HUES48 (cell line): ENCODE data around the gene CRYGN.

Experiments
- H3K27ac ChIP-seq: one replicate; pipeline ENCODE4 v1.7.0; 2013; ENCODE audit warnings: low read depth, low read length, inconsistent platforms
- H3K27me3 ChIP-seq: 2 replicates; pipeline ENCODE4 v1.6.1; 2013; ENCODE audit warnings: mild to moderate bottlenecking, low read length; ENCODE audit not compliant: control insufficient read depth, insufficient read depth
- H3K36me3 ChIP-seq: 2 replicates; pipeline ENCODE4 v1.6.1; 2013; ENCODE audit warnings: low read length; ENCODE audit not compliant: control insufficient read depth, insufficient read depth
- H3K4me1 ChIP-seq: 2 replicates; pipeline ENCODE4 v1.6.1; 2013; ENCODE audit warnings: mild to moderate bottlenecking, low read length; ENCODE audit not compliant: control insufficient read depth, insufficient read depth
- H3K4me3 ChIP-seq: 2 replicates; pipeline ENCODE4 v1.5.1; 2013; ENCODE audit warnings: mild to moderate bottlenecking, low read depth, low read length
- H3K9ac ChIP-seq: 2 replicates; pipeline ENCODE4 v1.6.1; 2013; ENCODE audit warnings: mild to moderate bottlenecking, low read depth, low read length, moderate library complexity
- H3K9me3 ChIP-seq: 2 replicates; pipeline ENCODE4 v1.6.1; 2013; ENCODE audit warnings: low read length; ENCODE audit not compliant: control insufficient read depth, insufficient read depth

The CRYGN gene

GRCh38 chr7:151437159-151437553 lies 2.8 kb downstream of the CRYGN start:
- peaks cover 18% of the 10 kb centered on the region for H3K4me1 ChIP-seq
- H3K9ac ChIP-seq: no peak overlapping the region
- no peak overlapping the region for H3K4me3 ChIP-seq
- H3K27ac ChIP-seq: no peak overlapping the region
- H3K36me3 ChIP-seq: no peaks in the 10 kb centered on the region
- peaks cover 9% of the 10 kb centered on the region for H3K27me3 ChIP-seq
- no peaks in the 10 kb centered on the region for H3K9me3 ChIP-seq

DNA sequence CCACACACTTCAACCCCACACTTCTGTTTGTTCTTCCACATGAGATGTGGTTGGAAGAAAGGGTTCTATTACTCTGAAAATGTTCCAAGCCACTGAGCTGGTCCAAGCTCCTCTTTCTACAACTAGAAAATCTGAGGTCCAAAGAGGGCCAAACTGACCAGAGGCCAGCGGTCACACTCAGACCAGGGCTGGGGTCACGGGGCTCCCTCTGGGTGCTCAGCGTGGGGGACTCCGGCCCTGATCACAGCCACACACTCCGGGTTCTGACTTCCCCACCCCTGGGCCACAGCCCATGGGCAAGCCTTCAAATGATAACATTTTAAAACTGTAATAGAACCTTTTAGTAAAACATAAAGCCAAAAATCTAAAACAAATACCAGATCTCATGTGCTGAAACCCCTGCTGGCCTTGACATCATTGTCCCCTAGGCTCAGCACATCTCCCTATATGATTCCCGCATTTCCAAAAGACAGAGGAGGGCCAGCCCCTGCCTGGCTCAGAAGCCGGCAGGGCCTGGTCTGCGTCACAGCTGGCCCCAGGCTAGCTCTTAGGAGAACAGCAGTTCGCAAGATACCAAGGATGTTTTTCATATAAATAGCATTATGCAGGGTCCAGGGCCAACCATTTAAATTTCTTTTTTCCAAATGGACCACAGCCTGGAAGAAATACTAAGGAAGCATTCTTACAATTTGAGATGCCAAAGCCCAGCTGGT lies 3.3 kb downstream of the CRYGN start:
- Histone ChIP-seq H3K36me3 (no peaks in the 10 kb centered on the region), H3K9me3 (no peaks in the 10 kb centered on the region), H3K4me1 (peaks cover 16% of the 10 kb centered on the region), H3K9ac (no peak overlapping the region), H3K4me3 (no peak overlapping the region), H3K27ac (no peak overlapping the region), H3K27me3 (peaks cover 9% of the 10 kb centered on the region)

DNA sequence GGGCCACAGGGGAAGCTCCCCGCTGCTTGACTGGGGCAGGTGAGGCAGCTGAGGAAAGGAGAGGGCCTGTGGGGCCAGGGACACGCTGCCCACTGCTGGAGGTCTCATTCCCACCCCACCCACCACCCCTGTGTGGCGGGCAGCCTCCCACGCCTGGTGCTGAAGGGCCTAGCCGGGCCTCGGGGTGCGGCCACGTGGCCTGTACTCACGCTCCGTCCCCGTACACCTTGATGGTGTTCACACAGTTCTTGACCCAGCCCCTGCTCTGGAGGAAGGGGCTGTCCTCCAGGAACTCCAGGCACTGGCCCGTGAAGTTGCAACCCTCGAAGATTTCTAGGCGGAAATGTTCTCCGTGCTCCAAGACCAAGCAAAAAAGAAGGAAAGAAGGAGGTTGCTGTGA lies 4.0 kb downstream of the CRYGN start:
- H3K27ac ChIP-seq: no peak overlapping the region
- H3K36me3 ChIP-seq: no peaks in the 10 kb centered on the region
- no peaks in the 10 kb centered on the region for H3K9me3 ChIP-seq
- no peak overlapping the region for H3K4me3 ChIP-seq
- peaks cover 9% of the 10 kb centered on the region for H3K27me3 ChIP-seq
- H3K9ac ChIP-seq: no peak overlapping the region
- H3K4me1 ChIP-seq: peaks cover 9% of the 10 kb centered on the region; the same call in 1 of the 2 replicates

- Histone ChIP-seq H3K27me3 (peaks cover 9% of the 10 kb centered on the region), H3K4me3 (no peak overlapping the region), H3K27ac (no peak overlapping the region), H3K4me1 (peaks cover 4% of the 10 kb centered on the region; the same call in 1 of the 2 replicates), H3K9me3 (no peaks in the 10 kb centered on the region), H3K36me3 (no peaks in the 10 kb centered on the region), H3K9ac (no peak overlapping the region)
These were observed 4.6 kb downstream of the CRYGN start for GRCh38 chr7:151435103-151435916.

- no peak overlapping the region for H3K4me3 ChIP-seq
- H3K27ac ChIP-seq: no peak overlapping the region
- H3K9me3 ChIP-seq: no peaks in the 10 kb centered on the region
- H3K4me1 ChIP-seq: peaks cover 11% of the 10 kb centered on the region
- no peak overlapping the region for H3K9ac ChIP-seq
- no peaks in the 10 kb centered on the region for H3K36me3 ChIP-seq
- peaks cover 9% of the 10 kb centered on the region for H3K27me3 ChIP-seq
These were observed 5.4 kb downstream of the CRYGN start for GRCh38 chr7:151434549-151434948.

- Histone ChIP-seq H3K27me3 (peaks cover 2% of the 10 kb centered on the region), H3K36me3 (no peaks in the 10 kb centered on the region), H3K4me1 (peaks cover 13% of the 10 kb centered on the region), H3K9ac (no peak overlapping the region), H3K4me3 (no peak overlapping the region), H3K27ac (no peak overlapping the region), H3K9me3 (no peaks in the 10 kb centered on the region)
These were observed 6.1 kb downstream of the CRYGN start for GRCh38 chr7:151433721-151434400.

DNA sequence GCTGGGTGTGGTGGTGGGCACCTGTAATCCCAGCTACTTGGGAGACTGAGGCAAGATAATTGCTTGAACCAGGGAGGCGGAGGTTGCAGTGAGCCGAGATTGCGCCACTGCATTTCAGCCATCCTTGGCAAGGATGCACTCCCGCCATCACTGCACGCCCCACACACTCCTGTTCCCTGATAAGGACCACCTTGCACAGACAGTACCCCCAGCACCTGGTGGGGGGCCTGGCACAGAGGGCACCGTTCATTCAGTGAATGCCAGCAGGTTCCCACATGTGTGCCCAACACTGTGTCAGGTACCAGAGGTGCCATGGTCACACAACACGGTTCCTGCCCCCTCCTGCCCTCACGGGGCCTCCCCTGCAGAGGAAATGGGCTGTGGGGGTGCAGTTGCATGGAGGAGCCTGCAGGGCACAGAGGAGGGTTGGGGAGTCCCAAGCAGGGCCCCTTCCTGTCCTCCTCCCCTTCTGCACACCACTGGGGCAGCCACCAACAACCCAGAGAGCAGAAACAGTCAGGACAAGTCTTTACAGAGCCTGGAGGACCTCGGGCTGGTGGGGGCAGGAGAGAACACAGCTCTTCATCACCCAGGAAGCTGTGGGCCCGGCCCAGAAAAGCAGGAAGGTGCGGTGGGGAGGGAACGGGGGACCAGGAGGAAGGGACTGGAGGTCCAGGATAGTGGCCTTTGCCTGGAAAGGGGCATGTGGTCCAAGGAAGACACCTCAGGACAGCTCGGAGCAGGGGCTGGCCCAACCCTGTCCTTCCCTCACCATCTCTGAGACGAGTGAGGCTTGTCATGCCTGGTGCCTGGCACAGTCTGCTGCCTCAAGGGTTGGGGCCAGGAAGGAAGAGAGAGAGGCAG lies 7.1 kb downstream of the CRYGN start:
- Histone ChIP-seq H3K27me3 (no peaks in the 10 kb centered on the region), H3K9me3 (no peaks in the 10 kb centered on the region), H3K4me3 (no peak overlapping the region), H3K9ac (no peak overlapping the region), H3K36me3 (no peaks in the 10 kb centered on the region), H3K27ac (no peak overlapping the region), H3K4me1 (peaks cover 22% of the 10 kb centered on the region)

GRCh38 chr7:151431768-151432311 lies 8.1 kb downstream of the CRYGN start:
- Histone ChIP-seq H3K4me1 (peaks cover 24% of the 10 kb centered on the region), H3K9me3 (no peaks in the 10 kb centered on the region)

DNA sequence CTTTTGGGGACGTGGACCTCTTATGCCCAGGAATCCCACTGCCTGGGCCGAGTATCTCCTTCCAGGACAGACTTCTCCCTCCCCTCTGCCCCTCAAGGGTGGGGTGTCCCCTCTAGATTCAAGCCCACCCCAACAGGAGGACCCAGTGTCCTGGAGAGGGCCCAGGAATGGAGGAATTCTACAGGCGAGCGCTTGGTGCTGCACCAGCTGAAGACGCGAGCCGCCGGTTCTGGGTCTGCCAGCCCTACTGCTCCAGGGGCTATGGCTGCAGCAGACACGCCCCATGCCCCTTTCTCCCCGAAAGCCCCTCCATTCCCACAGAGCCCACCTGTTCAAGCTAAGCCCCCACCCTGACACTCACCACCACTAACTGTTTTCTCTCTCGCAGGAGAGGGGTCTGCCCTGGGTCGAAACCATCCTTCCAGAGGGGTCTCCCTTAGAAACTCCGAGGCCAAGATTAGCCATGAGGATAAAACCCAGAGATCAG lies 8.6 kb downstream of the CRYGN start:
- H3K27me3 ChIP-seq: no peaks in the 10 kb centered on the region; the same call in 1 of the 2 replicates
- no peak overlapping the region for H3K4me3 ChIP-seq
- H3K27ac ChIP-seq: no peak overlapping the region
- H3K4me1 ChIP-seq: peaks cover 24% of the 10 kb centered on the region
- H3K36me3 ChIP-seq: no peaks in the 10 kb centered on the region
- no peak overlapping the region for H3K9ac ChIP-seq
- no peaks in the 10 kb centered on the region for H3K9me3 ChIP-seq

More at GRCh38 chr7:151431768-151432311, 8.1 kb downstream of the CRYGN start:
- Histone ChIP-seq H3K9ac (no peak overlapping the region), H3K27me3 (no peaks in the 10 kb centered on the region; the same call in 1 of the 2 replicates), H3K4me3 (no peak overlapping the region), H3K36me3 (no peaks in the 10 kb centered on the region), H3K27ac (no peak overlapping the region)
